CD14-positive monocyte (primary cell): ENCODE data around the gene SNW1. TPM values are rescaled to one million over a fixed set of nuclear protein-coding genes. Genes with fewer than 3 reads are reported as not detected.

Source experiments
- DNase-seq, 3 donors: peaks; one replicate each; pipeline ENCODE4 v3.0.0-alpha.2; 2011 to 2022
- H2AFZ ChIP-seq: 2 replicates; pipeline ENCODE4 v1.6.0; 2012; ENCODE audit warnings: mild to moderate bottlenecking, low read depth, low read length, inconsistent platforms; ENCODE audit not compliant: insufficient read depth, poor library complexity, severe bottlenecking
- H3K27ac ChIP-seq, 2 donors: 1 replicate in 1 of 2; 2 replicates in 1 of 2; pipeline ENCODE4 v1.5.1; 2012 to 2013; ENCODE audit warnings: low read length in 2 of 2, control low read depth in 1 of 2, inconsistent platforms in 1 of 2, low read depth in 1 of 2, mild to moderate bottlenecking in 1 of 2
- H3K27me3 ChIP-seq, 2 donors: one replicate each; pipeline versions ENCODE4 v1.6.0 to v1.6.1; 2011 to 2013; ENCODE audit warnings: low read length in 2 of 2; ENCODE audit not compliant: control insufficient read depth in 2 of 2, insufficient read depth in 2 of 2
- H3K36me3 ChIP-seq, 2 donors: replicated peaks in 1 of 2; 1 replicate in 1 of 2; 2 replicates in 1 of 2; pipeline versions ENCODE4 v1.5.1 to v1.6.1; 2012 to 2013; ENCODE audit warnings: low read length in 2 of 2, control low read depth in 1 of 2, inconsistent platforms in 1 of 2, mild to moderate bottlenecking in 1 of 2; ENCODE audit not compliant: insufficient read depth in 2 of 2, control insufficient read depth in 1 of 2
- H3K4me1 ChIP-seq, 2 donors: 1 replicate in 1 of 2; 2 replicates in 1 of 2; pipeline versions ENCODE4 v1.5.1 to v1.6.1; 2012 to 2013; ENCODE audit warnings: low read length in 2 of 2, control low read depth in 1 of 2, inconsistent platforms in 1 of 2, mild to moderate bottlenecking in 1 of 2, moderate library complexity in 1 of 2; ENCODE audit not compliant: insufficient read depth in 2 of 2, control insufficient read depth in 1 of 2
- H3K4me2 ChIP-seq: replicated peaks from 2 replicates; pipeline ENCODE3; 2012; ENCODE audit warnings: low read length, moderate library complexity, mild to moderate bottlenecking; ENCODE audit not compliant: poor library complexity, severe bottlenecking; ENCODE audit errors: extremely low read depth
- H3K4me3 ChIP-seq, 3 experiments: fragments of 200-600 bp in 1 of 3; sonication (generic) in 1 of 3; replicated peaks in 1 of 3; 1 replicate in 2 of 3; 2 replicates in 1 of 3; pipeline ENCODE4 v1.5.1; 2011 to 2013; ENCODE audit warnings: low read length in 3 of 3, mild to moderate bottlenecking in 3 of 3, control low read depth in 2 of 3, low read depth in 2 of 3, inconsistent platforms in 1 of 3, moderate library complexity in 1 of 3
- H3K79me2 ChIP-seq: 2 replicates; pipeline ENCODE4 v1.6.0; 2012; ENCODE audit warnings: mild to moderate bottlenecking, control low read depth, inconsistent platforms, low read length, moderate library complexity; ENCODE audit not compliant: insufficient read depth
- H3K9ac ChIP-seq: 2 replicates; pipeline ENCODE4 v1.6.0; 2017; ENCODE audit warnings: low read length, mild to moderate bottlenecking; ENCODE audit not compliant: insufficient read depth, poor library complexity, severe bottlenecking
- H3K9me3 ChIP-seq, 2 donors: replicated peaks in 1 of 2; 1 replicate in 1 of 2; 2 replicates in 1 of 2; pipeline versions ENCODE4 v1.5.1 to v1.6.1; 2012 to 2013; ENCODE audit warnings: low read length in 2 of 2, control low read depth in 1 of 2; ENCODE audit not compliant: control insufficient read depth in 1 of 2, insufficient read depth in 1 of 2
- H4K20me1 ChIP-seq: 2 replicates; pipeline ENCODE4 v1.6.0; 2012; ENCODE audit warnings: mild to moderate bottlenecking, low read length, control low read depth, moderate library complexity; ENCODE audit not compliant: insufficient read depth
- H3K27ac Mint-ChIP-seq, 7 donors: one replicate each; pipeline ENCODE4 v1.8.0; 2020; ENCODE audit warnings: mild to moderate bottlenecking in 7 of 7, mixed read lengths in 7 of 7, moderate library complexity in 6 of 7, inconsistent platforms in 2 of 7
- H3K27me3 Mint-ChIP-seq, 3 donors: one replicate each; pipeline ENCODE4 v1.8.0; 2021 to 2022; ENCODE audit warnings: low read depth in 3 of 3, mild to moderate bottlenecking in 3 of 3, mixed read lengths in 3 of 3, moderate library complexity in 3 of 3, inconsistent platforms in 1 of 3
- H3K36me3 Mint-ChIP-seq, 2 donors: one replicate each; pipeline ENCODE4 v1.8.0; 2020; ENCODE audit warnings: mixed read lengths in 2 of 2, inconsistent platforms in 1 of 2, mild to moderate bottlenecking in 1 of 2
- H3K4me1 Mint-ChIP-seq: one replicate; pipeline ENCODE4 v1.8.0; 2020; ENCODE audit warnings: mild to moderate bottlenecking, mixed read lengths
- H3K4me3 Mint-ChIP-seq, 2 donors: one replicate each; pipeline ENCODE4 v1.8.0; 2020; ENCODE audit warnings: mild to moderate bottlenecking in 2 of 2, mixed read lengths in 2 of 2, moderate library complexity in 1 of 2
- H3K9me3 Mint-ChIP-seq, 7 donors: one replicate each; pipeline ENCODE4 v1.8.0; 2020 to 2022; ENCODE audit warnings: mixed read lengths in 7 of 7, mild to moderate bottlenecking in 6 of 7, moderate library complexity in 6 of 7, inconsistent platforms in 2 of 7
- WGBS: methylation state at CpG from one replicate; pipeline ENCODE4 v1.1.5; 2013; ENCODE audit warnings: missing lambda C conversion rate; ENCODE audit not compliant: insufficient coverage; 5-methylcytosine and 5-hydroxymethylcytosine counted together
- intact Hi-C, 2 donors: fragments of 100-400 bp; cut with micrococcal nuclease; formaldehyde crosslinking; loops; one replicate each; pipeline versions ENCODE4 v1.15.0 to v1.15.1; 2023
- polyA plus RNA-seq, 3 donors: library from polyadenylated mRNA; depleted of rRNA in 1 of 3; unstranded in 2 of 3; stranded (reverse) in 1 of 3; fragments of 300-500 nt in 2 of 3; fragments of >200 nt in 1 of 3; fragmentation: Illumina TruSeq in 2 of 3; gene quantifications; 1 replicate in 2 of 3; 2 replicates in 1 of 3; pipeline ENCODE4 v1.2.3, GENCODE V29; 2012 to 2021
- TF ChIP-seq, protein P1 (sequence below): fragments of 200-600 bp; IDR thresholded peaks from one replicate; pipeline ENCODE4 v1.8.0; 2022; ENCODE audit warnings: antibody characterized with exemption, mild to moderate bottlenecking

Gene SNW1
- polyA plus RNA-seq, 3 donors, result 17.4 to 74.6 (median 50.6) TPM

DNA sequence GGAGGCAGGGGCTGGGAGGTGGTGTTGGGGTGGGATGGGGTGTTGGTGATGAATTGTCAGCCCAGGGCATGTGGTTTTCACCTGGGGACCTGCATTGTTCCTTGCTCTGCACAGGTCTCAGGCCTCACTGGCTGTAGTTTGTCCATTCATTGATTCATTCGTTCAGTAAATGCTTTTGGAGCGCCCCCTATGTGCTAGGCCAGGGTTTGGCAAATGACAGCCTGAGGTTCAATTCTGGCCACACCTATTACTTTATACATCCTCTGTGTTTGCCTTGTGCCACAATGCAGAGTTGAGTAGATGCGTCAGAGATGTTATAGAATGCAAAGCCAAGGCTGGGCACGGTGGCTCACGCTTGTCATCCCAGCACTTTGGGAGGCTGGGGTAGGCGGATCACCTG lies 43.6 kb upstream of the SNW1 start:
- no peak overlapping the region for H3K27ac Mint-ChIP-seq

DNA sequence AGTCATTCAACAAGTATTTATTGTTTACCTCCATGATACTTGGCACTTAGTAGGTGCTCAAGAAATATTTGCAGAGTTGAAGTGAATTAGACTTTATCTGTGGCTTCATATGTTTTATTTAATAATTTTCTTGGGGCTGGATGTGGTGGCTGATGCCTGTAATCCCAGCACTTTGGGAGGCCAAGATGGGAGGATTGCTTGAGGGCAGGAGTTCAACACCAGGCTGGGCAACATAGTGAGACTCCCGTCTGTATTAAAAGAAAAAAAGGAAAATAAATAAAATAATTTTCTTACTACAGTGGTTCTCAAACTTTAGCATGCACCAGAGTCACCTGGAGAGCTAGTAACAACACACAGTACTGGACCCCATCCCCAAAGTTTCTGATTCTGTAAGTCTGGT lies 39.9 kb upstream of the SNW1 start:
- Histone ChIP-seq H3K9ac (peak overlapping the region; percentile 82), H3K27ac (peak overlapping the region; percentile 63 to 86), H3K36me3 (no peaks in the 10 kb centered on the region), H3K4me3 (peak overlapping the region; percentile 57 to 81 (median 60)), H3K9me3 (no peaks in the 10 kb centered on the region), H3K79me2 (no peaks in the 10 kb centered on the region), H4K20me1 (no peaks in the 10 kb centered on the region), H3K4me2 (peak overlapping the region; percentile 73), H3K4me1 (peaks cover 9 to 11% of the 10 kb centered on the region in 2 donors), H2AFZ (peak overlapping the region; percentile 85), H3K27me3 (no peaks in the 10 kb centered on the region)
- H3K27ac Mint-ChIP-seq, result peak overlapping the region in 4 of 7 donors; percentile 90 to 95 (median 93)
- TF ChIP-seq, protein P1, sequence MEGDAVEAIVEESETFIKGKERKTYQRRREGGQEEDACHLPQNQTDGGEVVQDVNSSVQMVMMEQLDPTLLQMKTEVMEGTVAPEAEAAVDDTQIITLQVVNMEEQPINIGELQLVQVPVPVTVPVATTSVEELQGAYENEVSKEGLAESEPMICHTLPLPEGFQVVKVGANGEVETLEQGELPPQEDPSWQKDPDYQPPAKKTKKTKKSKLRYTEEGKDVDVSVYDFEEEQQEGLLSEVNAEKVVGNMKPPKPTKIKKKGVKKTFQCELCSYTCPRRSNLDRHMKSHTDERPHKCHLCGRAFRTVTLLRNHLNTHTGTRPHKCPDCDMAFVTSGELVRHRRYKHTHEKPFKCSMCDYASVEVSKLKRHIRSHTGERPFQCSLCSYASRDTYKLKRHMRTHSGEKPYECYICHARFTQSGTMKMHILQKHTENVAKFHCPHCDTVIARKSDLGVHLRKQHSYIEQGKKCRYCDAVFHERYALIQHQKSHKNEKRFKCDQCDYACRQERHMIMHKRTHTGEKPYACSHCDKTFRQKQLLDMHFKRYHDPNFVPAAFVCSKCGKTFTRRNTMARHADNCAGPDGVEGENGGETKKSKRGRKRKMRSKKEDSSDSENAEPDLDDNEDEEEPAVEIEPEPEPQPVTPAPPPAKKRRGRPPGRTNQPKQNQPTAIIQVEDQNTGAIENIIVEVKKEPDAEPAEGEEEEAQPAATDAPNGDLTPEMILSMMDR, result peak; percentile 10
- H3K4me1 Mint-ChIP-seq, result peaks cover 13% of the 10 kb centered on the region
- H3K27me3 Mint-ChIP-seq, result peaks cover 0 to 5% (median 0%) of the 10 kb centered on the region in 3 donors
- no peak for DNase-seq
- H3K36me3 Mint-ChIP-seq, result no peaks in the 10 kb centered on the region
- intact Hi-C loops, result loop anchor here (5.0 kb wide), 1 partner anchor 39 kb away; the partner anchor contains the start of gene SNW1 (in 2 of the 2)
- peak overlapping the region in 1 of 2 donors; percentile 93 for H3K4me3 Mint-ChIP-seq
- H3K9me3 Mint-ChIP-seq, result peaks cover 0 to 2% (median 0%) of the 10 kb centered on the region in 7 donors
- WGBS, result no CpG with 5 or more reads among the region's 1 CpG

More for the DNA sequence above, 43.6 kb upstream of the SNW1 start:
- no peaks in the 10 kb centered on the region for H3K9me3 ChIP-seq
- intact Hi-C loops, result loop anchor here (5.0 kb wide), 1 partner anchor 42 kb away; the partner anchor contains the start of gene SNW1 (in 2 of the 2)
- no peaks in the 10 kb centered on the region for H3K36me3 ChIP-seq
- H3K79me2 ChIP-seq, result no peaks in the 10 kb centered on the region
- H3K27me3 ChIP-seq, result no peaks in the 10 kb centered on the region
- H3K9ac ChIP-seq, result no peak overlapping the region
- H4K20me1 ChIP-seq, result no peaks in the 10 kb centered on the region
- WGBS, result 23% methylated on average over 2 of the region's 6 CpGs
- Mint-ChIP-seq H3K9me3 (no peaks in the 10 kb centered on the region), H3K4me3 (no peak overlapping the region), H3K4me1 (peaks cover 17% of the 10 kb centered on the region), H3K27me3 (no peaks in the 10 kb centered on the region), H3K36me3 (no peaks in the 10 kb centered on the region)
- TF ChIP-seq, protein P1, result peak; percentile 34
- H2AFZ ChIP-seq, result no peak overlapping the region
- no peak overlapping the region for H3K4me2 ChIP-seq
- H3K4me3 ChIP-seq, result no peak overlapping the region
- DNase-seq, result no peak
- peaks cover 8 to 11% of the 10 kb centered on the region in 2 donors for H3K4me1 ChIP-seq
- no peak overlapping the region for H3K27ac ChIP-seq
